ENCODE results near the gene EYA4. TPM values are rescaled to one million over a fixed set of nuclear protein-coding genes. Genes with fewer than 3 reads are reported as not detected.

The EYA4 gene
- total RNA-seq, 4 donors from 2014 or later, result 0.13 to 0.17 TPM; not detected in 2

DNA sequence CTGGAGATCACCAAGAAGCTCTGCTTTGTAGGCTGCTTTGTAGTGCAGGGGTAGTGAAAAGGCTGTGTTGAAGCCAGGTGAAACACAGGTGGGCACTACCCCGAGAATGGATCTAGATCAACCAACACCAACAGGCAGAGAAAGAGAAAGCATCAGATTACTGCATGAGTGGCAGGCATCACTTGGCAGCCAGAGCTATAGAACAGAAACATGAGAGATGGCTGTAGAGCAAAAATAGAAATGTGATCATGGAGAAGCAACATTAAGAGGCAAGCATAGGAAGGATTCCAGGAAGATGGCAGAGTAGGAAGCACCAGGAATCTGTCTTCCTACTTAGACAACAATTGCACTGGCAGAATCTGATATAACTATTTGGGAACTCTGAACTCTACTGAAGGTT lies 336.7 kb downstream of the EYA4 start:
- WGBS, 2 donors, result 48 to 96% methylated on average over 1 of the region's 1 CpG
- no peak for DNase-seq (ENCODE audit: low spot score in 2 of 2)
- TF ChIP-seq POLR2A (IDR thresholded peaks at IDR 0.05), result no peak
- TF ChIP-seq, protein P1, sequence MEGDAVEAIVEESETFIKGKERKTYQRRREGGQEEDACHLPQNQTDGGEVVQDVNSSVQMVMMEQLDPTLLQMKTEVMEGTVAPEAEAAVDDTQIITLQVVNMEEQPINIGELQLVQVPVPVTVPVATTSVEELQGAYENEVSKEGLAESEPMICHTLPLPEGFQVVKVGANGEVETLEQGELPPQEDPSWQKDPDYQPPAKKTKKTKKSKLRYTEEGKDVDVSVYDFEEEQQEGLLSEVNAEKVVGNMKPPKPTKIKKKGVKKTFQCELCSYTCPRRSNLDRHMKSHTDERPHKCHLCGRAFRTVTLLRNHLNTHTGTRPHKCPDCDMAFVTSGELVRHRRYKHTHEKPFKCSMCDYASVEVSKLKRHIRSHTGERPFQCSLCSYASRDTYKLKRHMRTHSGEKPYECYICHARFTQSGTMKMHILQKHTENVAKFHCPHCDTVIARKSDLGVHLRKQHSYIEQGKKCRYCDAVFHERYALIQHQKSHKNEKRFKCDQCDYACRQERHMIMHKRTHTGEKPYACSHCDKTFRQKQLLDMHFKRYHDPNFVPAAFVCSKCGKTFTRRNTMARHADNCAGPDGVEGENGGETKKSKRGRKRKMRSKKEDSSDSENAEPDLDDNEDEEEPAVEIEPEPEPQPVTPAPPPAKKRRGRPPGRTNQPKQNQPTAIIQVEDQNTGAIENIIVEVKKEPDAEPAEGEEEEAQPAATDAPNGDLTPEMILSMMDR (IDR thresholded peaks at IDR 0.05), result no peak
- intact Hi-C loops (cut with DNase I; ENCODE audit: low total_unique reads), result no loop called here
- H3K4me3 ChIP-seq (ENCODE audit: low read depth, poor library complexity, severe bottlenecking), result no peak overlapping the region
